Activated naive CD8-positive, alpha-beta T cell (primary cell): ENCODE measurements around the gene GRHL1.
A peak's percentile ranks its signal among the peaks of the same experiment; 100 is the strongest.

Source experiments
- H3K27ac Mint-ChIP-seq: one replicate; pipeline ENCODE4 v1.8.0; 2021; ENCODE audit warnings: mixed read lengths
- H3K27me3 Mint-ChIP-seq: one replicate; pipeline ENCODE4 v1.8.0; 2021; ENCODE audit warnings: mixed read lengths
- H3K36me3 Mint-ChIP-seq: one replicate; pipeline ENCODE4 v1.8.0; 2021; ENCODE audit warnings: mixed read lengths
- H3K4me1 Mint-ChIP-seq: one replicate; pipeline ENCODE4 v1.8.0; 2021; ENCODE audit warnings: low read depth, mixed read lengths
- H3K4me3 Mint-ChIP-seq: one replicate; pipeline ENCODE4 v1.8.0; 2021; ENCODE audit warnings: mild to moderate bottlenecking, mixed read lengths
- H3K9me3 Mint-ChIP-seq: one replicate; pipeline ENCODE4 v1.8.0; 2021; ENCODE audit warnings: low read depth, mixed read lengths

The GRHL1 gene

GRCh38 chr2:9941196-9941995, 10.1 kb upstream of the GRHL1 start:
- Mint-ChIP-seq H3K4me3 (no peak overlapping the region), H3K27me3 (peaks cover 6% of the 10 kb centered on the region), H3K4me1 (no peaks in the 10 kb centered on the region), H3K27ac (no peak overlapping the region), H3K9me3 (no peaks in the 10 kb centered on the region), H3K36me3 (no peaks in the 10 kb centered on the region)

- H3K36me3 Mint-ChIP-seq: no peaks in the 10 kb centered on the region
- H3K4me1 Mint-ChIP-seq: no peaks in the 10 kb centered on the region
- no peaks in the 10 kb centered on the region for H3K9me3 Mint-ChIP-seq
- H3K27ac Mint-ChIP-seq: no peak overlapping the region
- peaks cover 7% of the 10 kb centered on the region for H3K27me3 Mint-ChIP-seq
- no peak overlapping the region for H3K4me3 Mint-ChIP-seq
These were observed 9.5 kb upstream of the GRHL1 start for GRCh38 chr2:9941996-9942390.

- peaks cover 12% of the 10 kb centered on the region for H3K27me3 Mint-ChIP-seq
- H3K27ac Mint-ChIP-seq: no peak overlapping the region
These were observed 7.1 kb upstream of the GRHL1 start for GRCh38 chr2:9944330-9944758.

GRCh38 chr2:9945596-9945995, 5.9 kb upstream of the GRHL1 start:
- Mint-ChIP-seq H3K9me3 (no peaks in the 10 kb centered on the region), H3K27me3 (peaks cover 20% of the 10 kb centered on the region), H3K4me1 (peaks cover 9% of the 10 kb centered on the region), H3K4me3 (no peak overlapping the region), H3K27ac (no peak overlapping the region), H3K36me3 (no peaks in the 10 kb centered on the region)

More at GRCh38 chr2:9944330-9944758, 7.1 kb upstream of the GRHL1 start:
- no peaks in the 10 kb centered on the region for H3K4me1 Mint-ChIP-seq
- no peak overlapping the region for H3K4me3 Mint-ChIP-seq
- no peaks in the 10 kb centered on the region for H3K9me3 Mint-ChIP-seq
- H3K36me3 Mint-ChIP-seq: no peaks in the 10 kb centered on the region

- no peaks in the 10 kb centered on the region for H3K9me3 Mint-ChIP-seq
- no peaks in the 10 kb centered on the region for H3K36me3 Mint-ChIP-seq
- no peak overlapping the region for H3K4me3 Mint-ChIP-seq
- H3K4me1 Mint-ChIP-seq: peaks cover 9% of the 10 kb centered on the region
- H3K27me3 Mint-ChIP-seq: peaks cover 20% of the 10 kb centered on the region
- H3K27ac Mint-ChIP-seq: no peak overlapping the region
These were observed 5.4 kb upstream of the GRHL1 start for GRCh38 chr2:9946076-9946475.

GRCh38 chr2:9946818-9947217, 4.7 kb upstream of the GRHL1 start:
- Mint-ChIP-seq H3K27me3 (peaks cover 20% of the 10 kb centered on the region), H3K4me3 (no peak overlapping the region)

GRCh38 chr2:9948721-9949120, 2.8 kb upstream of the GRHL1 start:
- Mint-ChIP-seq H3K36me3 (no peaks in the 10 kb centered on the region), H3K27ac (no peak overlapping the region), H3K4me1 (peaks cover 15% of the 10 kb centered on the region), H3K9me3 (no peaks in the 10 kb centered on the region), H3K4me3 (no peak overlapping the region), H3K27me3 (peaks cover 27% of the 10 kb centered on the region)

More at GRCh38 chr2:9946818-9947217, 4.7 kb upstream of the GRHL1 start:
- Mint-ChIP-seq H3K27ac (no peak overlapping the region), H3K4me1 (peaks cover 9% of the 10 kb centered on the region), H3K36me3 (no peaks in the 10 kb centered on the region), H3K9me3 (no peaks in the 10 kb centered on the region)

- Mint-ChIP-seq H3K4me3 (peak overlapping the region; percentile 84), H3K9me3 (no peaks in the 10 kb centered on the region), H3K27ac (no peak overlapping the region), H3K4me1 (peaks cover 15% of the 10 kb centered on the region), H3K27me3 (peaks cover 30% of the 10 kb centered on the region), H3K36me3 (no peaks in the 10 kb centered on the region)
These were observed 2.1 kb upstream of the GRHL1 start for GRCh38 chr2:9949239-9949991.

- Mint-ChIP-seq H3K27me3 (peaks cover 31% of the 10 kb centered on the region), H3K36me3 (no peaks in the 10 kb centered on the region), H3K9me3 (no peaks in the 10 kb centered on the region), H3K27ac (no peak overlapping the region), H3K4me1 (peaks cover 15% of the 10 kb centered on the region), H3K4me3 (peak overlapping the region; percentile 84)
These were observed 1.4 kb upstream of the GRHL1 start for GRCh38 chr2:9949992-9950520.

- Mint-ChIP-seq H3K4me3 (peak overlapping the region; percentile 84), H3K27me3 (peaks cover 30% of the 10 kb centered on the region), H3K4me1 (peaks cover 15% of the 10 kb centered on the region), H3K27ac (no peak overlapping the region), H3K9me3 (no peaks in the 10 kb centered on the region), H3K36me3 (no peaks in the 10 kb centered on the region)
These were observed 797 bp upstream of the GRHL1 start for GRCh38 chr2:9950521-9951271.

- peaks cover 27% of the 10 kb centered on the region for H3K27me3 Mint-ChIP-seq
- H3K9me3 Mint-ChIP-seq: no peaks in the 10 kb centered on the region
- H3K36me3 Mint-ChIP-seq: no peaks in the 10 kb centered on the region
- H3K4me3 Mint-ChIP-seq: peak overlapping the region; percentile 69
- H3K27ac Mint-ChIP-seq: no peak overlapping the region
- peaks cover 15% of the 10 kb centered on the region for H3K4me1 Mint-ChIP-seq
These were observed 296 bp upstream of the GRHL1 start for GRCh38 chr2:9951272-9951521.

GRCh38 chr2:9952286-9952737, 819 bp downstream of the GRHL1 start:
- Mint-ChIP-seq H3K4me1 (peaks cover 15% of the 10 kb centered on the region), H3K36me3 (no peaks in the 10 kb centered on the region), H3K4me3 (peak overlapping the region; percentile 78), H3K27me3 (peaks cover 23% of the 10 kb centered on the region), H3K27ac (no peak overlapping the region), H3K9me3 (no peaks in the 10 kb centered on the region)

GRCh38 chr2:9952856-9953503, 1.5 kb downstream of the GRHL1 start:
- Mint-ChIP-seq H3K27me3 (peaks cover 26% of the 10 kb centered on the region), H3K4me1 (peaks cover 15% of the 10 kb centered on the region)

GRCh38 chr2:9954136-9954535, 2.6 kb downstream of the GRHL1 start:
- Mint-ChIP-seq H3K4me3 (no peak overlapping the region), H3K27me3 (peaks cover 25% of the 10 kb centered on the region), H3K9me3 (no peaks in the 10 kb centered on the region), H3K27ac (no peak overlapping the region), H3K4me1 (peaks cover 15% of the 10 kb centered on the region), H3K36me3 (no peaks in the 10 kb centered on the region)

More at GRCh38 chr2:9952856-9953503, 1.5 kb downstream of the GRHL1 start:
- Mint-ChIP-seq H3K36me3 (no peaks in the 10 kb centered on the region), H3K27ac (no peak overlapping the region), H3K9me3 (no peaks in the 10 kb centered on the region), H3K4me3 (peak overlapping the region; percentile 78)
